PFSK-1 (cell line): ENCODE measurements around the gene PRRC2A.

Experiments used
- FOXP2 ChIP-seq: optimal IDR thresholded peaks from 2 replicates; pipeline ENCODE3; 2011; ENCODE audit warnings: borderline replicate concordance, control low read depth, inconsistent platforms; ENCODE audit not compliant: insufficient read depth; ENCODE audit errors: extremely low read length, extremely low read depth
- POLR2AphosphoS5 ChIP-seq: IDR thresholded peaks from 2 replicates; pipeline ENCODE4 v1.6.1; 2012; ENCODE audit warnings: low read depth, mild to moderate bottlenecking, control low read depth, low read length, moderate library complexity
- SIN3A ChIP-seq: IDR thresholded peaks from 2 replicates; pipeline ENCODE4 v1.6.1; 2012; ENCODE audit warnings: mild to moderate bottlenecking, low read length, moderate library complexity, borderline replicate concordance; ENCODE audit not compliant: insufficient read depth
- TAF1 ChIP-seq: IDR thresholded peaks from 2 replicates; pipeline ENCODE4 v1.6.1; 2012; ENCODE audit warnings: low read length, control low read depth, borderline replicate concordance; ENCODE audit not compliant: insufficient read depth
- TF ChIP-seq, protein P1 (sequence below), 2 experiments: IDR thresholded peaks; 2 replicates each; pipeline versions ENCODE4 v1.6.1 to v1.8.0; 2011 to 2012; ENCODE audit warnings: low read depth in 2 of 2, low read length in 2 of 2, control low read depth in 1 of 2, inconsistent platforms in 1 of 2, mild to moderate bottlenecking in 1 of 2, moderate library complexity in 1 of 2; ENCODE audit not compliant: insufficient read depth in 1 of 2

PRRC2A gene

DNA sequence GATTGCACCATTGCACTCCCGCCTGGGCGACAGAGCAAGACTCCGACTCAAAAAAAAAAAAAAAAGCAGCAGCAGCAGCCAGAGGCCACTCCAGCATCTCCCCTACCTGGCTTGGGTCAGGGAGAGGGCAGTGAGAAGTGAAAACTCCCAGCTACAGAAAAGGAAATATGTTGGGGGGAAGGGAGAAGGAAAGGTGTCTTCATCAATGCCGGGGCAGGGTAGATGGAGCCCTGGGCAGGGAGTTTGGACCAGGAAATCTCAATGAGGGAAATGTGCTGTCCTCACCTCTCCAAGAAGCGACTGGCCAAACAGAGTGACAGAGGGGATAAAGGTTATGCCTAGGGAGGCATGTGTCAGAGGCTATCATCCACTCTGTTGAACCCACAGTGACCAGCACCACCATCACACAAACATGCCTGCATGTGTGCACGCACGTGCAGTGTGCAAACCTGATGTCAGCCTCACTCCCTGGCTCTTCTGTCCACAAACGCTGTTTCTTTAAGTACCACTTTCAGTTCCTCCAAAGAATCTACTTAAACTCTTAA is 6.4 kb upstream of the PRRC2A start:
- TF ChIP-seq FOXP2 = no peak

DNA sequence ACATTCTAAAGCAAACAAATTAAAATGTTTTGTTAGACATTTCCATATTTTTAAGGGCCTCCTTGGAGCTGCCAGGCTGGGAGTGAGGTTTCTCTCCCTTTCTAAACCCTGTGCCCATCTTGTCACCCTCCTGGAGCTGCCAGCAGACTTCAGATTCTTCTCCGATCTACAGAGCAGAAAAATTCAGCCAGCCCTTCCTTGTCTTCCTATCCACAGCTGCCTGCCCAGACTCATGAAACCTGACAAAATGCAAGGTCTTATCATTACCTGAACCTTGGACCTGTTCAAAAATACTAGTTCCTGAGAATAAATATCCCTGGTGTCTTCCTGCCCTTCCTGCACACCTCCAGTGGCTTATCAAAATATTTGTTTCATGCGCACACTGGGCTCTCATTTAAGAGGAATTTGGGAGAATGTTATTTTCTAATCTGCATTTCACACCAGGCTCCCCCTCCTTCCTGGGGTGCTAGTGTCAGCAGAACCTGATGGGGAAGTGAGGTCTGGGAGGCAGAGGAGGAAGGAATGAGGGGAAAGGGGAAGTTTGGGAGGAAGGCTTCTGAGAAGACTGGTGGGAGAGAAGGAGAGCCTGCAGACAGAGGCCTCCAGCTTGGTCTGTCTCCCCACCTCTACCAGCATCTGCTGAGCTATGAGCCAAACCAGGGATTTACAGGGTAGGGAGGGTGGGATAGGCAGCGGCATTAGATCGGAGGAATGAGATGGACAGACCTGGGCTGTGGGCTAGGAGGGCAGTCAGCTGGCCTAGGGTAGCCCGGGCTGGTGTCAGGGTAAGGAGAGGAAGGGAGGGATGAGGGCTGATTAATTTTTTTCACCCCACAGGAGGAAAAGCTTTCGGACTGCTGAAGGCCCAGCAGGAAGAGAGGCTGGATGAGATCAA is 5.6 kb upstream of the PRRC2A start, which contains the start of gene AIF1:
Gene AIF1, plus strand, starts transcription at position 551 of the 895 bp plus-strand sequence. Its CDS starts 96 bp downstream, at position 647.
- TF ChIP-seq SIN3A (no peak), FOXP2 (no peak), POLR2AphosphoS5 (no peak), TAF1 (no peak)
- TF ChIP-seq, protein P1, sequence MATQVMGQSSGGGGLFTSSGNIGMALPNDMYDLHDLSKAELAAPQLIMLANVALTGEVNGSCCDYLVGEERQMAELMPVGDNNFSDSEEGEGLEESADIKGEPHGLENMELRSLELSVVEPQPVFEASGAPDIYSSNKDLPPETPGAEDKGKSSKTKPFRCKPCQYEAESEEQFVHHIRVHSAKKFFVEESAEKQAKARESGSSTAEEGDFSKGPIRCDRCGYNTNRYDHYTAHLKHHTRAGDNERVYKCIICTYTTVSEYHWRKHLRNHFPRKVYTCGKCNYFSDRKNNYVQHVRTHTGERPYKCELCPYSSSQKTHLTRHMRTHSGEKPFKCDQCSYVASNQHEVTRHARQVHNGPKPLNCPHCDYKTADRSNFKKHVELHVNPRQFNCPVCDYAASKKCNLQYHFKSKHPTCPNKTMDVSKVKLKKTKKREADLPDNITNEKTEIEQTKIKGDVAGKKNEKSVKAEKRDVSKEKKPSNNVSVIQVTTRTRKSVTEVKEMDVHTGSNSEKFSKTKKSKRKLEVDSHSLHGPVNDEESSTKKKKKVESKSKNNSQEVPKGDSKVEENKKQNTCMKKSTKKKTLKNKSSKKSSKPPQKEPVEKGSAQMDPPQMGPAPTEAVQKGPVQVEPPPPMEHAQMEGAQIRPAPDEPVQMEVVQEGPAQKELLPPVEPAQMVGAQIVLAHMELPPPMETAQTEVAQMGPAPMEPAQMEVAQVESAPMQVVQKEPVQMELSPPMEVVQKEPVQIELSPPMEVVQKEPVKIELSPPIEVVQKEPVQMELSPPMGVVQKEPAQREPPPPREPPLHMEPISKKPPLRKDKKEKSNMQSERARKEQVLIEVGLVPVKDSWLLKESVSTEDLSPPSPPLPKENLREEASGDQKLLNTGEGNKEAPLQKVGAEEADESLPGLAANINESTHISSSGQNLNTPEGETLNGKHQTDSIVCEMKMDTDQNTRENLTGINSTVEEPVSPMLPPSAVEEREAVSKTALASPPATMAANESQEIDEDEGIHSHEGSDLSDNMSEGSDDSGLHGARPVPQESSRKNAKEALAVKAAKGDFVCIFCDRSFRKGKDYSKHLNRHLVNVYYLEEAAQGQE (IDR thresholded peaks at IDR 0.05; ENCODE audit: insufficient read depth in 1 of 2, low read depth in 2 of 2, low read length in 2 of 2) = no peak

DNA sequence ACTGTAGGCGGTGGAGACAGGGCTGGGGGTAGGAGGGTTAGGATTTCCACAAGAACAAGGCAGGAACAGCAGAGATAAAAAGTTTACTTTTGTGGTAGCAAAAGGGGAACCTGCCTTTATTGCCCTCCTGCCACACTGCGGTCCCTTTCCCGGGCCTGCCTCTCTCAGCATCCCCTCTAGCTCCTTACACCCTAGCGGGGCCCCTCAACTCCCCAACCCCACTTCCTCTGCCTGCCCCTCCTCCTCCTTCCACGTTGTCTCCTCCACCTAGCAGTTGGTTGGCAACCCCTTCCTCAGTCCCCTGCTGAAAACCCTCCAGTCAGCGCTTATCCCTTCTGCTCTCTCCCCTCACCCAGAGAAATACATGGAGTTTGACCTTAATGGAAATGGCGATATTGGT is 4.8 kb upstream of the PRRC2A start:
- TF ChIP-seq SIN3A = no peak

DNA sequence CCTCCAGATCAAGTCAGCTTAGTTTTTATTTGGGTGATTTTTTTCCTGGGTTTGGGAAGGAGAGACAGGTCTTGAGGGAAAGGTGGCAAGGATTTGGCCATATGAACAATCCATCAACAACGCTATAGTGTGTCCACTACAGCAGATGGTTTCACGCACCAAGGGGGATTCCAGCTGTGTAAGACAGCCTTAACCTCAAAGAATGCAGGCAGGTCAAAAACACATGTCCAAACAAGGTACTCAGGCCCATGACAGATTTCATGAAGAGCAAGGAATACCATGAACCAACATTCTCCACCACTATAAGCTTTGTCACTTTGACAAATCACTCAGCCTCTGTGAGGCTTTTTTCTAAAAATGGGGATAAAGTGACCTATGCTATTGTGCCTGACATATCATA is 3.5 kb upstream of the PRRC2A start:
- TF ChIP-seq TAF1 (no peak), POLR2AphosphoS5 (no peak)
- TF ChIP-seq, protein P1 (IDR thresholded peaks at IDR 0.05; ENCODE audit: insufficient read depth in 1 of 2, low read depth in 2 of 2, low read length in 2 of 2) = no peak

DNA sequence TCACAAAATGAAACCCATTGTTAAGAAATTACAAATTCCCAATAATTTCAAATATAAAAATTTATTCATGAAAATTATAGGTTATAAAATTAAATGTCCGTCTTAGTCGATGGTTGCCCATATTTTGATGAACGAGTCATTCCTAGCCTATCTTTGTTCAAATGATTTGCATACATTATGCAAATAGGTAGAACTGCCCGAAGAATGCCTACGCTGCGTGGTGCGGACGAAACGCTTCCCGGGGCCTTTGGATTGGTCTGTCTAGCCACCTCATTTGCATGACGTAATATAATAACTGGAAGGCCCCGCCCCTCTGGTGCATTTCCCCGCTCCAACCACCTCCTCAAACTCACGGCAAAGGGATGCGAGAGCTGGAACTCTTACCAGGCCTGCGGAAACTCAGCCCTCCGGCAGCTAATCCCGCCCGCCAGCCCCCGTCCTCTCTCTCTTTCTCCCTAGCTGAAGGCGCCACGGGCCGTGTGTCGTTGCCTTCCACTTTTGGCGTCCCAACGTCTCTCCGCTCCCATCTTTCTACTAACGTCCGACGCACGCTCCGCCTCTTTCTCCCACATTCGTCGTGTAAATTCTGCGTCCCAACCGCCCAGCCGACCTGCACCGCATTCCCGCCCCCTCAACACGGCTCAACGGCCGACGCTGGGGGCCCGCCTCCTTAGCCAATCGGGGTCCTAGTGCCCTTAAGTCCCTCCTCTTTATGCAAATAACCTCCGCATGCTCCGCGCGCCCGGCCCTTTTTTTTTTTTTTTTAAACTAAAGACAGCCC is 520 bp upstream of the PRRC2A start:
- TF ChIP-seq, protein P1 (IDR thresholded peaks at IDR 0.05; ENCODE audit: insufficient read depth in 1 of 2, low read depth in 2 of 2, low read length in 2 of 2) = no peak
- TF ChIP-seq SIN3A (peak; percentile 20; the same call in 1 of the 2 replicates), TAF1 (0 out of 2 replicates have a peak, but pooled peaks have one; percentile 42), POLR2AphosphoS5 (peak; percentile 58; the same call in 1 of the 2 replicates), FOXP2 (peak; percentile 50)

DNA sequence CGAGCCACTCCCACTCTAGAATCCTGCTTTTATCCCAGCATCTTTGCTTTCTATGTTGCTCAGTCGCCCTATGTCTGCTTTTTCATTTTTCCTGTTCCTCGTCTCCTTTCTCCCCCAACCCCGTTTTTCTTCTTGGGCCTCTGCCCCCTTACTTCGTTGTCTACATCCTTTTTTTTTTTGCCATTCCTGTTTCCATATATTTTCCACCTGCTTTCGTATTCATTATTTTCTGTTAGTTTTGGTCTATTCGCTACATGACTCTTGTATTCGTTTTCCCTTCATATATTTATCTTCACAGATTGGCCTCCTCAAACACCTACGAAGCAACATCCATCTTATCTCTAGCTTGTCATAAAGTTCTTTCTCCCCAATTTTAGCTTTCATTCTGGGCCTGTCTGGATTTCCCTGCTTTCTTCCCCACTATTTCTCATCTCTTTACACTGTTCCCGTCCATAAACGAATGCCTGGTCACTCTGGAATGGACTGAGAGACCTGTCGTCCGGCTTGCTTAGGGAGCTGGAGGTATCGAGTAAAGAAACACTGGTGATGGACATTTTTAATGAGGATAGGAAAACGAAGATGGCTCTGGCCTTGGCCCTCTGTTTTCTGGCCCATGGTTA is 915 bp downstream of the PRRC2A start:
- no peak; the same call in 1 of the 2 replicates for TF ChIP-seq TAF1
- TF ChIP-seq, protein P1 (IDR thresholded peaks at IDR 0.05; ENCODE audit: insufficient read depth in 1 of 2, low read depth in 2 of 2, low read length in 2 of 2) = no peak
- TF ChIP-seq SIN3A = no peak
- no peak for TF ChIP-seq POLR2AphosphoS5
- TF ChIP-seq FOXP2 = no peak
